SKM-1 treated with dmso at 0.1 percent for 144 hours (cell line): ENCODE data around the gene FXR1.
"Not testable (repeated sequence)": the region's sequence is repeated elsewhere in the genome, so short reads cannot be mapped to it uniquely, and the experiment has no call there.

Experiments used
- DNase-seq: peaks from one replicate; lab custom pipeline; 2025; ENCODE audit not compliant: unreplicated experiment; lab: John Stamatoyannopoulos, UW

FXR1 gene

DNA sequence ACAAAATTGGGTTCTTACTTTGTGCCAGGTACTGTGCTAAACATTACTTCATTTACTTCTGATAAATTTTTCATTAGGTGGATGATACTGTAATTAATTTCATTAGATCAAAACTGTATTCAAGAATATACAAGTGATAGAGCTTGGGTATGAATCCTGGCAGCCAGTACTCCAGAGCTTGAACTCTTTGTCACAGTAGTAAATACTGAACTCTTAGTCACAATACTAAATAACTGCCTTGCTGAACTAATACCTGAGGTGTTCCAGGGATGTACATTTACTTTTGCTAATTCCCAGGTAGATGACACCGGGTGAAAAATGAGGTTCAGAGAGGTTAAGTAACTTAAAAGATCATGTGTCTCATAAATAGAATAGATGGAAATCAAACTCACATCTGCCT is 20.3 kb downstream of the FXR1 start:
- no peak for DNase-seq

DNA sequence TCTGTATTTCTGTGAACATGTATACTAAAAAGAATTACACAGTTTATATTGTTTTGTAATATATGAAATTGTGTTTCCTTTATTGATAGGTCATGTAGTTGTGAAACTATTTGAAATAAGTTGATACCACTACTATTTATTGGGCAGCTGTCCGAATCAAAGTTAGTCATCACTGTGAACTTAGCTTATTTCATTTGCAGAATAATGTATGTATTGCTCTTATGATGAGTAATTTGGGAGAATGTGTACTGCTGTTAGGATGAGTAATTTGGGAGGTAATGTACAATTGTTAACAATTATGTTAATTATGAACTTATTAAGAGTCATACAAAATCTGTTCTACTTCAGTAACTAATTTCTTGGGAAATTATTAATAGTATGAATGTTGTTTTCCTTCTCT is 22.2 kb downstream of the FXR1 start:
- no peak for DNase-seq

DNA sequence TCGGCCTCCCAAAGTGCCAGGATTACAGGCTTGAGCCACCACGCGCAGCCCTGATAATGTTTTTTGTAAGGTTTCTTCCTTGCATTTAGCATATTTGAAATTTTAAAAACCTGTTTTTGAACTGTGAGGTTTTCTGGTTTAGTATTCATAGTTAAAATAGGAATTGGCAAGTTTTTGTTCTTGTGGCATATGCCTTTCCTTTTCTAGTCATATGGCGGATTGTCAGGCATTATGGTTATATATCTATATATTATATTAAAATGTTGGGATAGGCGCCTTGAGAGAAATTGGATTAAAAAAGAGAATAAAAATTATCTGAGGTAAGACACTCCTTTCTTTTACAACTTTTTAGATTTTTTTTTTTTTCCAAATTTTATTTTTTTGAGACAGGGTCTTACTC is 28.4 kb downstream of the FXR1 start:
- no peak for DNase-seq

DNA sequence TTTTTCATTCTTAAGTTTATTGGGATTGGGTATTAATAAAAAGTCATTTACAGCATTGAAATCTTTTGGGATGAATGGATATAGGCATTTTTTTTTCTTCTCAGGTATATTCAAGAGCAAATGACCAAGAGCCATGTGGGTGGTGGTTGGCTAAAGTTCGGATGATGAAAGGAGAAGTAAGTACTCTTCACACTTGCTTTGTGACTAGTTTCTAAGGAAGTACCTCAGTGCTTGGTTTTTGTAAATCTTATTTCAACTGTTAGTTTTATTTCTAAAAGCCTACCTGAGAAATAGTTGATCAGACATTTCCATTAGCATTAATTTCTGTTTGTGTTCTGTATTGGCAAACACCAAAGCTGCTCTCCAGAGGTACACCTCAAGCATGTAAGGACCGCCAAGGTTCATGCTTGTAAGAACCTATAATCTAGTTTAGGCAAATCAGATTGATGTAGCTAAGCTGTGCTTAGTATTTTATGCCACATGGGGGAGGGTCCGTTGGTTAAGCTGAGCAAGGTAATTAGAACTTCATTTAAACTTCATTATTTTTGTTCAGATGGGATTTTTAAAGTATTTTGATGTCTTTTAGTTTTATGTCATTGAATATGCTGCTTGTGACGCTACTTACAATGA is 35.4 kb downstream of the FXR1 start:
- no peak for DNase-seq

DNA sequence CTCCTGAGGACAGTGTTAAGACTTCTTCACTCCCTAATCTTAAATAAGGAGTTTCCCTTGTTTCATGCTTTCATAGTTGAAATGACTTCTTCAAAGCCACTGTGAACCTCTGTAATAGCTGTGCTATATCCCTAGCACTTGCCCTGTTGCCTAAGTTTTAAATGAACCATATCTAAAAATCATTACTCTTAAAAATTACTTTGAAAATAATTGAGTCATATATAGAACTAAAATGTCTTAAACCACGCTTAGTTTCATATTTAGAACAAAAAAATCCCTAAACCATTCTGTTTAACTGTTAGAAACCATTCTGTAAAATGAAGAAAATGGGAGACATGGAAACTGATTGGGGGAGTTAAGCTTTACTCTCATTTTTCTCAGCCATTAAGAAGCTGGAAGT is 47.2 kb downstream of the FXR1 start:
- no peak for DNase-seq

DNA sequence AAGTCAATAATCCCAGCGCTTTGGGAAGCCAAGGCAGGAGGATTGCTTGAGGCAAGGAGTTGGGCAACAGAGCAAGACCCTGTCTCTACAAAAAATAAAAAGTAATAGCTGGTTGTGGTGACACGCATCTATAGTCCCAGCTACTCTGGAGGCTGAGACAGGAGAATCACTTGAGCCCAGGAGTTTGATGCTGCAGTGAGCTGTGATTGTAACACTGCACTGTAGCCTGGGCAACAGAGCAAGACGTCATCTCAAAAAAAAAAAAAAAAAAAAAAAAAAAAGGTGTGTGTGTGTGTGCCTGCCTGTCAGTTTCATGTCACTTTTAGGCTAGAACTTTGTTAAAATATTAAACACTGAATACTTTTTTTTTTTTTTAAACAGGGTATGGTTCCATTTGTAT is 48.6 kb downstream of the FXR1 start:
- no peak for DNase-seq

DNA sequence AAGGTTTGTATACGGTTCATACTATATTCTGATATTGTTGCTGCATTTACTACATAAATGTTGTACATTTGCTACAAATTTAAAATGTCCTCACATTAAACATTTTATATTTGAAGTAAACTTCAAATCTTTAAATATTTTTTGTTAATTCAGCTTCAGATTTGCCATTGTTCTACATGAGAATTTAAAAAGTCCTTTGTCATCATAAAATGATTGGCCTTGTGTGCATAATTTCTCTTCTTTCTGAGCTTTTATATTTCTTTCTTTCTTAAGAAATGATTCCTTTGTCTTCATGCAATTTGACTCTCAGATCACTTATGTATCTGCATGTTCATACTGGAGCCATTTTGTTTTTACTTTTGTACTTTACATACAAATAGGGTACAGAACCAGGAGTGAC is 49.1 kb downstream of the FXR1 start:
- DNase-seq = no peak

DNA sequence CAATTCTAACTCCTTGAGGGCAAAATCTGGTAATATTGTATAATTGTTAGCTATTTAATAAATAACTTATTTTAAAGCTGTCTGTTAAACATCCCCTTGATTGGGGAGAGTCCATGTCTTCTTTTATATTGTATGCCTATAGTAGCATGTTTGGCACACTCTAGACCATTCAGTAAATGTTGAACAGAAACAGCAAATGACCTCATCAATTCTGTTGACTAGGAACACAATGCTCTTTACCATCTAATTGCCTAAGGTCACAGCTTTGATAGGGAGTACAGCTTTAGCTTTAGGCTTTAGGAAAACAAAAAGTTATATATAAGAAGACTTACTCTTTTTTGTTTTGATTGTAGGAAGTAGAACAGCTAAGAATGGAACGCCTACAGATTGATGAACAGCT is 50.1 kb downstream of the FXR1 start:
- DNase-seq = no peak

DNA sequence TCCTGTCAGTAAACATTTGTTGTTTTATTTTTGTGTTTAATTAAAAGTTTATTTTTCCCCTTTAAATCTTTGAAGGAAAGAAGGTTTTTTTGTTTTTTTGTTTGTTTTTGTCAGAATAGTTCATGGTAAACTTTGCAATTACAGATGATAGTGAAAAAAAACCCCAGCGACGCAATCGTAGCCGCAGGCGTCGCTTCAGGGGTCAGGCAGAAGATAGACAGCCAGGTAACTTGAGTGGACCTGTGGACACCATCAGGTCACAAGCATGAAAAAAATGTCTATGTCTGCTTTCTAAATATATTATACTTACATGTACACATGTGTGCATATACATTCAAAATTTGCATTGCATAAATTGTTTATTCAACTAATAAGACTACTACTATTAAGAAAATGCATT is 58.5 kb downstream of the FXR1 start:
- no peak for DNase-seq

DNA sequence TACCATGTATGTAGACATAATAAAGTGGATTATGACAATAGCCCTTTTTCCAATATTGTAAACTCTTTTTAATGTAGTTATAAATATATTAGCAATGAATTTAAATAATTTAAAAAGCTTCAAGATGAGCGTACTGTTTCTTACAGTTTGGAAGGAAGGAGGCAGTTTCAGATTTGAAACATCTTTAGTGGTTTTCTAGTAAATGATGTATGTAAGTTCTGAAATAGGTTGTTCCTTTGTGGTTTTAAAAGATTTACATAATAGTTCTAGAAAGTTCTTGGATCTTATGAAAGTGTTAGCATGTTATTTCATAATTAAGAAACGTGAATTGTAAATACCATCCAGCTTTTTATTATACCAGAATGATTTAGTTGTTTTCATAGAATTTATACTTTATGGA is 61.1 kb downstream of the FXR1 start:
- no peak for DNase-seq

DNA sequence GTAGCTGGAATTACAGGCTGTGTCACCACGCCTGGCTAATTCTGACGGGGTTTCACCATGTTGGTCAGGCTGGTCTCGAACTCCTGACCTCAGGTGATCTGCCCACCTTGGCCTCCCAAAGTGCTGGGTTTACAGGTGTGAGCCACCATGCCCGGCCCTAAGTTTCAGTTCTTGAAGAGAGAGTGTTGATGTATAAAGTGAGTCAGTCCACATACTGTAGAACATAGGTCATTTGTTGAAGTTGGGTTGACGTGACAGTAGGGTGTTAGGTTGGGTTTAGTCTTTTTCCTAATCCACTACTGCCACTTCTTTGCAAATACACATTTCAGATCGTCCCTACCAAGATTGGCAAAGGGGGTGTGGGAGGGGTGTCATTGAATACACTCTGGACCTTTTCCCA is 61.8 kb downstream of the FXR1 start:
- no peak for DNase-seq

DNA sequence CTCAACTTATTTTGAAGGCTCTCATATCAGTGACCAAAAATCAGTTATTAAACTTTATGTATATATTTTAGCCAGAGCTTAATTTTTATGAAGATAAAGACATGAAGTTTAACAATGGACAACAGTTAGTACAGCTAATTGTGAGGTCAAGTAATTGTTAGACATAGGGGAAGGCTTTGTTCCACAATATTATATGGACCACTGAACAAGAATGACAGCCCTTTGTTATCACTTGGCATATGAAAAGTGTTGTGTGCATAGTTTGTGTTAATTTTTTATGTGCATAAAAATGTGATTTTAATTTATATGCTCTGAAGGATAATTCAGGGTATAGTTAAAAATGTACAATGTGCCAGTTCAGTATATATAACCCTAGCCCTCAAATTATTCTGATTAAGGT is 65.0 kb downstream of the FXR1 start:
- DNase-seq = no peak

DNA sequence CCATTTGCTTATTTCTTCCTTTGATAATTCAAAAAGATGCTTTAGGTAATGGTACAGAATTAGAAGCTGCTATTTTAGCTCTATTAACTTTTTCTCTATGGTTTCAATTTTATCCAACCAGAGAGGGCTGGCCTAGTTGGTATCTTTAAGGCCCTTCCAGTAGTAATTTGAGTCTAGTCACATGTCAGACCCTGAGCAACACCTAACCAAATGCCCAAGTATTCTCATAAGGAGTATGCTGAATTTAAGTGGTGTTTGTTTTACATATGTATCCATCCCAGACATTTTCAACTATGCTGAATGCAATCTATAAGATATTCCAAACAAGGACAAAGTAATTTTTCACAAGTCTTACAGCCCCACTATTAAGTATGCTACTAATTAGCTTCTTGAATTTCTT is 67.5 kb downstream of the FXR1 start:
- no peak for DNase-seq

DNA sequence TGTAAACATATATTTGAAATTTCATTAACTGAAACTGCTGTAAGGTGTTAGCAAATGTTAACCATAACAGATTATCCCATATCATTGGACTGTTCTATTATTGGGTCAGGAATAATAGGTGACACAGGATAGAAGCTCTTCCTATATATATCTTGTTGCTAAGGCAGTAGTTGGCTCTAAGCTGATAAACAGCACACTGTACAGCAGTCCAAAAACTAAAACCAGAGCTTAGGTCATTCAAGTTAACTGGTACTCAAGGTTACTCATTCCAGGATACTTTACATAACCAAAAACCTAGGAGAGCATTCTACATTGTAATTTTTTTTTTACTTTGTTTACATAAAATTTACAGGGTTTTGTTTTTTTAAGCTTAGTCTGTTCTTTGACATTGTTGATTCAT is 68.1 kb downstream of the FXR1 start:
- no peak for DNase-seq

DNA sequence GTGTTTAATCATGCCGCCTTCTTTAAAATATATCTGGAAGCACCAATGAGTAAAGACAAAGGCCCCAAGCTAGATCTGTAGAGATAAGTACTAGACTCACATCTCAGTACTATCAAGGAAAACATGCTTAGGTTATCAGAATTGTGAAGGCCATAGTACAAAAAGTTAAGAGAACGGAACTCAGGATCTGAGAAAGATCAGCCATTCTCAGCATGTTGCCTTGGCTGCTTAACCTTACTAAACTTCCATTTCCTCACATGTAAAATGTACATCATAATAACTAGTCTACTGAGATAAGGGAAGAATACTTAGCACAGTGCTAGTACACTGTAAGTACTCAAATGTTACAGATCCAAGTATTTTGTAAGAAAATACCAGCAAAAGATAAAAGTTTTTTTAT is 69.4 kb downstream of the FXR1 start:
- DNase-seq = no peak

DNA sequence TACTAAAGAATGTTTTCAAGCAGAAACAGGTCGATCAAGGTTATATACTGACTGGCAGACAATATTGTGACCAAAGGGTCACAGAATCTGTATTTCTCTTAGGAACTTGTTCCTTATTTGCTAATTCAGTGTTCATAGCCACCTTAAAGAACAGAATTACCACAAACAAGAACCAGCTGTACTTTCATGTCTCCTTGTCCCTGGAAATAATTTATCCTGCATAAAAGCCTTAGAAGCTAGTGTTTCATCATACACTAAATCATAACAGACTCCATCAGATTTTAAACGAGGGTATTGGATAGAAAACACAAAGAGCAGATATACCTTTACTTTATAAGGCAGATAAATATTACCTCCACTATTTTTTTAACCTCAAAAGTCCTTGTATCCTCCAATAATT is 70.7 kb downstream of the FXR1 start:
- no peak for DNase-seq

DNA sequence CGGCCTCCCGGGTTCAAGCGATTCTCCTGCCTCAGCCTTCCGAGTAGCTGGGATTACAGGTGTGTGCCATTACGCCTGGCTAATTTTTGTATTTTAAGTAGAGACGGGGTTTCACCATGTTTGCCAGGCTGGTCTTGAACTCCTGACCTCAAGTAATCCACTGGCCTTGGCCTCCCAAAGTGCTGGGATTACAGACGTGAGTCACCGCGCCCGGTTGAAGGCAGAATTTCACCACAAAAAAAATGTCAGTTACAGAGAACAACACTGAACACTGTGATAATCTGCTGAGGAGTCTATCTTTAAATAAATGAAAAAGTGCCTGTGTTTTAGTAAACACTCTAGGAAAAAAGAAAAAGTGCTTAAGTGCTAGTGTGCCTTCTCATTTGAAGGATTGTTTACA is 73.9 kb downstream of the FXR1 start:
- DNase-seq = not testable (repeated sequence)

DNA sequence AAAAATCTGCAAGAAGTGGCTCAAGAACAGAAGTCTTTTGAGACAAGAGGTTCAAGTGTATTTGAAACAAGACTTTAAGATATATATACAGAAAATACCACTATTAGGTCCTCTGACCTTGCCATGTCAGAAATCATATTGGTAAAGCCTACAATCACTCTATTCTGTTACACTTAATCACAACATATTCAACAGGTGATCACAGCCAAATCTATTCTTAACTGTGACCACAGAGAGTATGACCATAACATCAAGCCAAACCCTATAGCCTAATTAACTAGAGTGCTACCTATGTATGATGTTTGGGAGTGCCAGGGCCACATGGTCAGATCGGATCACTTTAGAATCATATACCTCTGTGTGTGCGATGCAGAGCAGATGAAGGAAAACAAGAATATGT is 74.9 kb downstream of the FXR1 start:
- DNase-seq = no peak

DNA sequence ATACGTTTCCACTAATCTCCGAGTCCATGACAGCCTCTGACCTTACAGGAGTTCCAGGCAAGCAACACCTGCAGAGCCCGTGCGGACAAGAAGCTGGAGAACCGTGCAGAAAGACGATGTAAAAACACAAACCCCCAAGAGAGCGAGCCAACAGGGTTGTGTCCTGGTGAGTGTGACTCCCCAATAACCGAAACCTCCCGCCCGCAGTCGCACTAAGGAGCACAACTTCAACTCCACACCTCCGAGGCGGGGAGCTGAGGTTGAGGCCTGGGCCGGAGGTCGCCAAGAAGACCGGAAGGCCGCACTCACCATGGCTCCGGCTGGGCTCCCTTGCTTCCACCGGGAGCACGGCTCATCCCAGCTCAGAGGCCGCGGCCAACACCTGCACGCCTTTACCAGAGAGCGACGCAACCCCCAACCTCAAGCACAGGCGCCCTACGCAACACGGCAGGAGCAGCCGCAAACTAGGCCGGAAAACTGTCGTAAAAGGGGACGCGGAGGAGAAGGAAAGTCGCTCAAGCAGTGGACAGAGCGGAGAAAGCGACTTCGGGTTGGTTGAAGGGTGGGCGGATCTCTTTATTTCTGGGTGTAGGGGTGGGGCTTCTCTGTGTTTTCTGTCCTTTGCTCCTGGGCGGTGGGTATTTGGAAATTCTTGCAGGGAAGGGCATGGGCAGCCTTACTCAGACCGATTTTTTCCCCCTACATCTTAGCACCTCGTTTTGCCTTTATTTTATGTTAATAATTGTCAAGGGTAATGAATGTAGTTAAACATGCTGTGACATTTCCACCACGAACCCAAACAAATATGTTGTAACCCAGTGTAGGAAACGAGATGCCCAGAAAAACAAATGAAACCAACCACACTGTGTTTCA is 77.1 kb downstream of the FXR1 start, which contains the start of gene DNAJC19:
TSS of gene DNAJC19 (minus strand) at position 446 of the 873 bp plus-strand sequence. CDS start at position 312, 134 bp downstream.
- DNase-seq = peak; percentile 96

DNA sequence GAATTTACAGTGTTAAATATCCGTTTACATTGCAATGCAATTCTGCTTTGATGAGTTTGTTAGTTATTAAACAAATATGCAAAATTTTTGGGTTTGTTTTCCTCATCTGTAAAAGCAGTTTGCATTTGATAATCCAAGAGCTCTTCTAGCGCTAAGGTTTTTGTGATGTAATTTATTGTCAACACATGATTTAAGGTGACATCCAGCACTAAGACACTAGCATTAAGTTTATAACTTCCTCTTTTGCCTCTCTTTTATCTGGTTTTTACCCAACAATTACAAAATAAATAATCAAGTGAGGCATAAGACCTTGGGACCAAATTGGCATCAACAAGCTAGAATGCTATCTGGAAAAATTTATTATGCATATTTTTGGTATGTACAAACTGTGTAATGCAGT is 78.0 kb downstream of the FXR1 start:
- no peak for DNase-seq

DNA sequence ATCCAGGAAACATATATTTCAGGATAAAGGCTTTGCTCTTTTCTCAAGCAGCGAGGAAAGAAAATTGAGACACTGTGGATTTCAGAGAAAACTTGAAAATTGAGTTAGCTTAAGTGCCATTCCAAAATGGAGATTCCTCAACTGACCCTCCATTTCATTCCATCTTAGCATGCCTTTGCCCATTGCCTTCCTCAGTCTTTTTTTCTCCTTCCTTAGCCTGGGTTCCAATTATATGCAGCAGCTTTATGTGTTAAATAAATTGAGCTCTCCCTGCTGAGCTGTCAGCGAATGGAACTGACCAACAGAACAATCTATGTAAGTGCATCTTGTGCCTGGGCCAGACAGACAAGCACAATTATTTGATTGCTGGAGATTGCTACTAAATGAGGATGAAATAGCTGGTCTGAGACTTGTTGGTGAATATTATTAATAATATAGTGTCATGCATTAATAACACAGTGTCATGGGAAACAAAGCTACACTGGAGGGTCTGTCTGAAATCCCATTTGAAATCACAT is 84.0 kb downstream of the FXR1 start:
- no peak for DNase-seq

DNA sequence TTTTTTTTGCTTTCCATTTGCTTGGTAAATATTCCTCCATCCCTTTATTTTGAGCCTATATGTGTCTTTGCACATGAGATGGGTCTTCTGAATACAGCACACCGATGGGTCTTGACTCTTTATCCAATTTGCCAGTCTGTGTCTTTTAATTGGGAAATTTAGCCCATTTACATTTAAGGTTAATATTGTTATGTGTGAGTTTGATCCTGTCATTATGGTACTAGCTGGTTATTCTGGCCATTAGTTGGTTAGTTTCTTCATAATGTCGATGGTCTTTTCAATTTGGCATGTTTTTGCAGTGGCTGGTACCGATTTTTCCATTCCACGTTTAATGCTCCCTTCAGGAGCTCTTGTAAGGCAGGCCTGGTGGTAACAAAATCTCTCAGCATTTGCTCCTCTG is 89.9 kb downstream of the FXR1 start:
- DNase-seq = not testable (repeated sequence)
